HG03442 (cell line): ENCODE results near the gene MRI1.
"Not testable (repeated sequence)": the region's sequence is repeated elsewhere in the genome, so short reads cannot be mapped to it uniquely, and the experiment has no call there.

Experiments
- ATAC-seq: cut with Tn5 transposase; IDR thresholded peaks from one replicate; pipeline ENCODE4 v1.9.1; 2021; ENCODE audit warnings: mild to moderate bottlenecking, moderate library complexity; ENCODE audit not compliant: unreplicated experiment

Gene MRI1

DNA sequence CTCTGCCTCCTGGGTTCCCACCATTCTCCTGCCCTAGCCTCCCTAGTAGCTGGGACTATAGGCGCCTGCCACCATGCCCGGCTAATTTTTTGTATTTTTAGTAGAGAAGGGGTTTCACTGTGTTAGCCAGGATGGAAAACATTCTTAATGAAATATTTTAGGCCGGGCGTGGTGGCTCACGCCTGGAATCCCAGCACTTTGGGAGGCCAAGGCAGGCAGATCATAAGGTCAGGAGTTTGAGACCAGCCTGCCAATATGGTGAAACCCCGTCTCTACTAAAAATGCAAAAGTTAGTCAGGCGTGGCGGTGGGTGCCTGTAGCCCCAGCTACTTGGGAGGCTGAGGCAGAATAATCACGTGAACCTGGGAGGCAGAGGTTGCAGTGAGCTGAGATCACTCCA is 29.0 kb downstream of the MRI1 start:
- ATAC-seq: not testable (repeated sequence)

GRCh38 chr19:13794398-13794756 is 30.1 kb downstream of the MRI1 start:
- no peak for ATAC-seq

- ATAC-seq: peak; percentile 93
Observed at GRCh38 chr19:13794757-13795589, 30.7 kb downstream of the MRI1 start, which contains the start of gene ZSWIM4. ZSWIM4 (plus strand) TSS chr19:13795443; CDS start chr19:13795649, 206 bp downstream.

GRCh38 chr19:13795595-13796300 is 31.4 kb downstream of the MRI1 start:
- ATAC-seq: peak; percentile 34

GRCh38 chr19:13796301-13797057 is 32.2 kb downstream of the MRI1 start:
- ATAC-seq: no peak

- ATAC-seq: no peak
Observed at GRCh38 chr19:13797058-13797440, 32.7 kb downstream of the MRI1 start.

DNA sequence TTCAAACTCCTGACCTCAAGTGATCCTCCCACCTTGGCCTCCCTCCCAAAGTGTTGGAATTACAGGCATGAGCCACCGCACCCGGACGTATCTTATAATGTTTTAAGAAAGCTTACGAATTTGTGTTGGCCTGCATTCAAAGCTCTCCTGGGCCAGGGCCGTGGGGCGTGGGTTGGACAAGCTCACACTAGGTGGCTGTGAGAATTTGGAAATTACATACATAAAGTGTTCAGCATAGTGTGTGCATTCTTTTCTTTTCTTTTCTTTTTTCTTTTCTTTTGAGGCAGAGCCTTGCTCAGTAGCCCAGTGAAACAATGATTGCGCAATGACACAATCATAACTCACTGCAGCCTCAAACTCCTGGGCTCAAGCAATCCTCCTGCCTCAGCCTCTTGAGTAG is 33.5 kb downstream of the MRI1 start:
- ATAC-seq: no peak

DNA sequence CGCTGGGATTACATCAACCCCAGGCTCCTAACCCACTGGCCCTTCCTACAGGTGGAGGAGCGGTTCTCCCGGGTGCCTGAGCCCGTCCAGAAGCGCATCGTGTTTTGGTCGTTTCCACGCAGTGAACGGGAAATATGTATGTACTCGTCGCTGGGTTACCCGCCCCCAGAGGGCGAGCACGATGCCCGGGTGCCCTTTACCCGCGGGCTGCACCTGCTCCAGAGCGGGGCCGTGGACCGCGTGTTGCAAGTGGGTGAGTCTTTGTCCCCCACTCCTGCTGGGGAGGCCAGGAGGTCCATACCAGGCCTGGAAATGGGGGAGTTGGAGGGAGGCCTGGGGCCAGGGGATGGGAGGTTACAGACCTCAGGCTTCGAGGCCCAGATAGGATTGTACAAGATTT is 35.3 kb downstream of the MRI1 start:
- ATAC-seq: no peak

DNA sequence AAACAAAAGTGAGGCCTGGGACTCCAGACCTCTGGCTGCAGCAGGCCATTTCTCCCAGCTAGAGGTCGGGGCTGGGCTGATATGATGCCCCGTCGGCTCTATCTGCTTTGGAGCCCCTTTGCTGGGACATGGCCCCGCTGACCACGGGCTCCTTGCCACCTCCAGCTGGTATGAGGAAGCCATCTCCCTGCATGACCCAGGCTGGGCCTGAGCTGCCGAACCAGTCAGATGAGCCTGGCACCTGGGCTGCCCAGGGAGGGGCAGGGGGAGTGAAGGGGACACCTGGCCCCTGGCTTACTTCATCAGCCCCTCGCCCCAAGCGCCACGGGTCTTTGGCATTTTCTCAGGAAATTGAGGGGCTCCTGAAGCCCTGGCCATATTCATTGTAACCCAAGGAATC is 38.7 kb downstream of the MRI1 start:
- ATAC-seq: no peak

- ATAC-seq: no peak
Observed at GRCh38 chr19:13804830-13805683, 40.7 kb downstream of the MRI1 start.

- ATAC-seq: no peak
Observed at GRCh38 chr19:13806728-13807127, 42.4 kb downstream of the MRI1 start.

DNA sequence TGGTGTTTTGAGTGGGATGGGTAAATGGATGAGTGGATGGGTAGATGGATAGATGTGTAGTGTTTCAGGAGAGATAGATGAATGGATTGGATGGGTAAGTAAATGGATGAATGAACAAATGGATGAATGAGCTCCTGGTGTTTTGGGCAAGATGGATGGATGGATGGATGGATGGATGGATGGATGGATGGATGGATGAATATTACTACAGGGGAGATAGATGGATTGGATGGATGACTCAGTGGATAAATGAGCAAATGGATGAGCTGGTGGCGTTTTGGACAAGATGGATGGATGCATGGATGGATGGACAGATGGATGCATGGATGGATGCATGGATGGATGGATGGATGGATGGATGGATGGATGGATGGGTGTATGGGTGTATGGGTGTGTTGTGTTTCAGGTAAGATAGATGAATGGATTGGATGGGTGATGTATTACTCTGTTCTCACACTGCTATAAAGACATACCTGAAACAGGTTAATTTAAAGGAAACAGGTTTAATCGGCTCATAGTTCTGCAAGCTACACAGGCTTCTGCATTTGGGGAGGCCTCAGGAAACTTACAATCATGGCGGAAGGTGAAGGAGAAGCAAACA is 43.2 kb downstream of the MRI1 start:
- ATAC-seq: no peak

GRCh38 chr19:13808856-13809255 is 44.5 kb downstream of the MRI1 start:
- ATAC-seq: no peak

- no peak for ATAC-seq
Observed at GRCh38 chr19:13812544-13812943, 48.2 kb downstream of the MRI1 start.

DNA sequence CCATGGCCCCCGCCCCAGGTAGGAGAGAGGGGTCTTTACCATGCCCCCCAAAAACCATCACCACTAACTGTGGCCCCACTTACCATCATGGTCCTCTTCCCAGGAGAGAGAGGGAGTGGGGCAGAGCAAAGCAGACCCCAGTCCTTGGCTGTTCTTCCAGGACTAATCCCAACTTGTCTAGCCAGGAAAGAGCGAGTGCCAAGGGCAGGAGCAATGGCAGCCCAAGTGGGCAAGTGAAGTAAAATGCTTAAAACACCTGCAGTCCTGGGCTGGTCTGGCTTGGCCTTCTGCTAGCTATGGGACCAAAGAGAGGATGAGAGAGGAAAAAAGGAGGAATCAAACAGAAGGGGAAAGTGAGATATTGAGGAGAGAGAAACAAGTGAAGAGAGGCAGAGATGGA is 48.8 kb downstream of the MRI1 start:
- no peak for ATAC-seq

DNA sequence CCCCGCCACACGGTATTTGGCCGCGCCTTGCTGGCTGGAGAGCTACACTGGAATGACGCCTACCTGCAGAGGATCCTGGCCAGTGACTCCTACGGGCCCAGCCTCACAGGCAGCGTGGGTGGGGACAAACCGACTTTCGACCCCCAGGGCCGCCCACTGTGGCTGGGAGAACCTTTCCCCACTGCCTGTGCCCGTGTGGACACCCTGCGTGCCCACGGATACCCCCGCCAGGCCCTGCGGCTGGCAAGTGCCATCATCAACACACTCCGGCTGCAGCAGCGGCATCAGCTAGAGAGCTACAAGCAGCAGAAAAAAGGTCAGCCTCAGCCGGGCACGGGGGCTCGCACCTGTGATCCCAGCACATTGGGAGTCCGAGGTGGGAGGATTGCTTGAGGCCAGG is 50.2 kb downstream of the MRI1 start:
- ATAC-seq: no peak

- peak; percentile 55 for ATAC-seq
Observed at GRCh38 chr19:13817018-13817614, 52.8 kb downstream of the MRI1 start.

DNA sequence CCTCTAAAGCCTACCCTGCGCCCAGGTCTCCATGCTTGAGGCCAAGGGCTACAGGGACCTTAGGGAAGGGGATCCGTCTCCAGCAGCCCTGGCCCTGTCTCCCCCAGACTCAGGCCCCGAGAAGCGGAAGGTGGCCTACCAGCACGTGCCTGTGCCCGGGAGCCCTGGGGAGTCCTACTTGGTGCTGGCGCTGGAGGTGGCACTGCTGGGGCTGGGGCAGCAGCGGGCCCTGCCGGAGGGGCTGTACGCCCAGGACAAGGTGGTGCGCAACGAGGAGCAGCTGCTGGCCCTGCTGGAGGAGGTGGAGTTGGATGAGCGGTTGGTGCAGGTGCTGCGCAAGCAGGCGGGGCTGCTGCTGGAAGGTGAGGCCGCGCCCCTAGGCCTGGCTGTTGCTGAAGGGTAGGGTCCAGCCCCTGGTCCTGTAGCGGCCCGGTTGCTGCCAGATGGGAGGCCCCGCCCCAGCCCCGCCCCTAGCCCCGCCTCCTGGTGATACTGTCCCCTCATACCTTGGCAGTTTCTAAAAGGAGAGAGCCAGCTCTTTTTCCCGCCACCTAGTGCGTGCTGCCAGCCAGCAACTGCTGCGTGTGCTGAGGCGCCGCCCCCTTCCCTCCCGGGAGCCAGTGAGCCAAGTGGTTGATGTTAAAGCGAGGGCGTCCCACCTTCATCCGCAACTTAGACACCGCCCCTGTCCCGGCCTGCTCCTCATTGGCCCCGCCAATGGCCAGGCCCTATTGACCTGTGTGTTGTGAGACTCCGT is 53.5 kb downstream of the MRI1 start:
- ATAC-seq: peak; percentile 46

GRCh38 chr19:13819238-13819637 is 54.9 kb downstream of the MRI1 start:
- no peak for ATAC-seq
